Gastrocnemius medialis (tissue), 4 donors: ENCODE data around the gene LY86.

ENCODE experiments used
- CTCF ChIP-seq, 5 experiments: fragments of 450-650 bp in 3 of 5; fragments of 200-600 bp in 2 of 5; sonication (generic) in 2 of 5; IDR thresholded peaks in 4 of 5; conservative IDR thresholded peaks in 1 of 5; 1 replicate in 4 of 5; 2 replicates in 1 of 5; pipeline ENCODE4 v1.5.1; 2016 to 2019; ENCODE audit warnings: antibody characterized with exemption in 5 of 5, mild to moderate bottlenecking in 3 of 5, moderate library complexity in 3 of 5
- POLR2A ChIP-seq, 2 donors: fragments of 450-650 bp; IDR thresholded peaks; one replicate each; pipeline ENCODE4 v1.6.1; 2017; ENCODE audit warnings: antibody characterized with exemption in 2 of 2, mild to moderate bottlenecking in 2 of 2, moderate library complexity in 2 of 2

- no peak for TF ChIP-seq POLR2A (IDR thresholded peaks at IDR 0.05)
- no peak for TF ChIP-seq CTCF (IDR thresholded peaks at IDR 0.05 in 4 of 5, conservative IDR thresholded peaks at IDR 0.05 in 1 of 5)
Observed at GRCh38 chr6:6599468-6599873, 11.0 kb downstream of the LY86 start.
